Activated effector memory CD4-positive, alpha-beta T cell treated with anti-CD3 and anti-CD28 coated beads, Interleukin-2, amount 50 U/mL, for 16 hours (primary cell): ENCODE data around the gene YBEY.

Source experiments
- DNase-seq: peaks from one replicate; pipeline ENCODE4 v3.0.0-alpha.2; 2020

The YBEY gene

GRCh38 chr21:46329796-46330195 is 43.7 kb downstream of the YBEY start:
- DNase-seq, result no peak

DNA sequence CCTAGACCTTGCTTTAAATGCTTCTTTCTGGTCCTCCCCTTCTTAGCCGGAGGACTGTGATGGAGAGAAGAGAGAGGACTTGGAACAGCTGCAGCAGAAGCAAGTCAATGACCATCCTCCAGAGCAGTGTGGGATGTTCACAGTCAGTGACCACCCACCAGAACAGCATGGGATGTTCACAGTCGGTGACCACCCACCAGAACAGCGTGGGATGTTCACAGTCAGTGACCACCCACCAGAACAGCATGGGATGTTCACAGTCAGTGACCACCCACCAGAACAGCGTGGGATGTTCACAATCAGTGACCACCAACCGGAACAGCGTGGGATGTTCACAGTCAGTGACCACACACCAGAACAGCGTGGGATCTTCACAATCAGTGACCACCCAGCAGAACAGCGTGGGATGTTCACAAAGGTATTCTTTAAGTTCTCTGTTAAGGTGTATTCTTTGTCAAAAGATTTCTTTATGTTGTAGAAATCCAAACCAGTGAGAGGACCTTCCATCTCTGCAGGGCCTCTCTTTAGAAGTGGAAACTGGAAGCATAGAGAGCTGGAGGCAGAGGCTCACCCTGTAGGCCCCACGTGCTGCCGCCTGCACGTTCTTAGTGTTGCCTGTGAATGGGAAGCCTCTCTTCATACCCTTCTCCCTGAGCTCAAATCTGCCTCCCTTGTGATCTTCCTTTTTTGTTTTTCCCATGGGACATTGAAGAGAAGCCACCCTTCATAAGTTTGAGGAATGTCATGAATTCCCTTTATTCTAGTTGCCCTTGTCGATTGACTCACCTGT is 48.4 kb downstream of the YBEY start:
- DNase-seq, result no peak

GRCh38 chr21:46336603-46337002 is 50.5 kb downstream of the YBEY start:
- DNase-seq, result no peak

DNA sequence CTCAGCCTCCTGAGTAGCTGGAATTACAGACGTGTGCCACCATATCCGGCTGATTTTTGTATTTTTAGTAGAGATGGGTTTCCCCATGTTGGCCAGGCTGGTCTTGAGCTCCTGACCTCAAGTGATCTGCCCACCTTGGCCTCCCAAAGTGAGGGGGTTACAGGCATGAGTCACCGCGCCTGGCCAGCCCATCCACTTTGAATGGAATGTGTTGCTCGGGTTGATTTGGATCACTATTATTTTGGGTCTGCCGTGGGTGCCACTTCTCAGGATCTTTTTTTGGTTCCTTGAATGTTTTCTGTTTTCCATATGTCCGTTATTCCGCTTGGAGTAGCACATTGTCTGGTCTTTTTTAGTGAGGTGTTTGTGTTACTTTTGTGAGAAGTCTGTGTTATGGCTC is 54.9 kb downstream of the YBEY start:
- no peak for DNase-seq

- no peak for DNase-seq
These were observed 58.2 kb downstream of the YBEY start for GRCh38 chr21:46344219-46344915.

DNA sequence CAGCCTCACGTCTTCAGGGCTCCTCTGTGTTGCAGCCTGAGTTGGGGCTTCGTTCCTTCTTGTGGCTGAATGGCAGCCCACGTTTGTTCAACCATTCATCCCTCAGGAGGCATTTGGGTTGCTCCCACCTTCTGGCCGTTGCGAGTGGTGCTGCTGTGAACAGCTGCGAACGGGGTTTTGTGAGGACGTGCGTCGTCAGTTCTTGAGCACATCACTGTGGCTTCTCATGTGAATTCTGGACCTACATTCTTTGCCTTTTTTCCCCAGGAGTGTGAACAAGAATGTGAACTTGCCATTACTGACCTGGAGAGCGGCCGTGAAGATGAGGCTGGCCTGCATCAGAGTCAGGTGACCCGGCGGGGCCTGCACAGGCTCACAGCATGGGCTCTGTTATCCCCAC is 59.7 kb downstream of the YBEY start:
- no peak for DNase-seq

GRCh38 chr21:46346296-46347202 is 60.4 kb downstream of the YBEY start:
- DNase-seq, result no peak

DNA sequence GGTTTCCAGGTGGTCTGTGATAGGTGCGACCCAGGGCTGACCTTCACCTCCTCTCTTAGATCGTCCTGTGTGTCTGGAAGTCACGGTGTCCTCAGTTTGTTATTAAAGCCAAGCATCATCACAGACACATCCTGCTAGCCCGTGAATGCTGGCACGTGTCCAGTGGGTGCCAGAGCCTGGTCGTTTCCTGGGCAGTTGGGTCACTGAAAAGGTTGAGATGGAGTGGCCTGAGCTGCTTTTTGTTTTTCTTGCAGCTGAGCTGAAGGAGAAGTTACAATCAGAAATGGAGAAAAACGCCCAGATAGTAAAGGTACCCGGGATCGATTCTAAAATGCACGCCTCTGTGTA is 61.0 kb downstream of the YBEY start:
- DNase-seq, result no peak
